ENCODE measurements around the gene TMEM255A. TPM values are rescaled to one million over a fixed set of nuclear protein-coding genes. Genes with fewer than 3 reads are reported as not detected.

The TMEM255A gene
- total RNA-seq, 1 experiment from 2014 or later: not detected

- DNase-seq (peak; percentile 93), ATAC-seq (peak; percentile 98)
- Histone ChIP-seq H3K9ac (ENCODE audit: low read length) (no peak overlapping the region), H3K27ac (ENCODE audit: low read length) (peak overlapping the region; percentile 60), H3F3A (ENCODE audit: low read length, unreplicated experiment) (peaks cover 13% of the 10 kb centered on the region), H3K36me3 (ENCODE audit: low read depth, low read length) (no peaks in the 10 kb centered on the region), H3K9me3 (ENCODE audit: low read length) (no peaks in the 10 kb centered on the region), H3K4me3 (ENCODE audit: low read length) (peak overlapping the region; percentile 37), H3K9me2 (replicated peaks; ENCODE audit: low read length) (no peaks in the 10 kb centered on the region), H2AFZ (ENCODE audit: low read length) (0 out of 2 replicates have a peak overlapping the region, but pooled peaks have one; percentile 19), H3K79me2 (ENCODE audit: low read length) (no peaks in the 10 kb centered on the region), H4K20me1 (ENCODE audit: low read length) (no peaks in the 10 kb centered on the region), H3K27me3 (ENCODE audit: low read length) (no peaks in the 10 kb centered on the region), H3K4me2 (ENCODE audit: low read length) (peak overlapping the region; percentile 79), H3K4me1 (ENCODE audit: insufficient read depth, low read length) (peaks cover 29% of the 10 kb centered on the region)
- intact Hi-C loops (cut with micrococcal nuclease): loop anchor here (10.0 kb wide), 1 partner anchor 138 kb away; no protein-coding TSS in a partner anchor
- ChIA-PET POLR2A (ENCODE audit: unreplicated experiment) (no interaction called here), CTCF (no interaction called here)
- no TSS peak for BruUV-seq (replicated peaks)
- no peak for TF ChIP-seq CTCF (conservative IDR thresholded peaks at IDR 0.05; ENCODE audit: low read depth, low read length)
- no peak for TF ChIP-seq EZH2 (IDR thresholded peaks at IDR 0.05; ENCODE audit: low read length, unreplicated experiment)
- TF ChIP-seq EZH2phosphoT487 (IDR thresholded peaks at IDR 0.05; ENCODE audit: borderline replicate concordance, low read length): no peak
Observed at GRCh38 chrX:120316587-120317283, 5.5 kb upstream of the TMEM255A start.

DNA sequence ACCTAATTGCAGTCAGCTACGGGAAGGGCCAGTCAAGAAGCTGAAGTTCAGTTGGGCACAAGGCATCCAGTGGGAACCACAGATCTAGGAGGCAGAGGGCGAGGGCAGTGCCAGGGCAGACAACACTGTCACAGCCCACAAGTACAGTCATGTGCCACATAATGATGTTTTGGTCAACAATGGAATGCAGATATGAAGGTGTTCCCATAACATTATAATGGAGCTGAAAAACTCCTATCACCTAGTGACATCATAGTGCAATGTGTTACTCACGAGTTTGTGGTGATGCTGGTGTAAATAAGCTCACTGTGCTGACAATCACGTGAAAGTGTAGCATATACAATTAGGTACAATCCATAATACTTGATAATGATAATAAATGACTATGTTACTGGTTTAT, 4.5 kb upstream of the TMEM255A start:
- H3K9me3 ChIP-seq (ENCODE audit: low read length): no peaks in the 10 kb centered on the region
- peak overlapping the region; percentile 79 for H3K4me2 ChIP-seq (ENCODE audit: low read length)
- peak overlapping the region; percentile 60 for H3K27ac ChIP-seq (ENCODE audit: low read length)
- ChIA-PET POLR2A (ENCODE audit: unreplicated experiment) (no interaction called here), CTCF (interaction anchor here (0.5 kb wide), 1 partner anchor 14 kb away, joined by 3 read pairs; no protein-coding TSS in a partner anchor)
- no peak overlapping the region for H3K9ac ChIP-seq (ENCODE audit: low read length)
- no peaks in the 10 kb centered on the region for H3K9me2 ChIP-seq (replicated peaks; ENCODE audit: low read length)
- DNase-seq (peak; percentile 44), ATAC-seq (no peak; the same call in 1 of the 2 replicates)
- no peak overlapping the region for H2AFZ ChIP-seq (ENCODE audit: low read length)
- H4K20me1 ChIP-seq (ENCODE audit: low read length): no peaks in the 10 kb centered on the region
- peaks cover 13% of the 10 kb centered on the region for H3F3A ChIP-seq (ENCODE audit: low read length, unreplicated experiment)
- no peaks in the 10 kb centered on the region for H3K27me3 ChIP-seq (ENCODE audit: low read length)
- H3K36me3 ChIP-seq (ENCODE audit: low read depth, low read length): no peaks in the 10 kb centered on the region
- no peak overlapping the region for H3K4me3 ChIP-seq (ENCODE audit: low read length)
- no TSS peak for BruUV-seq (replicated peaks)
- intact Hi-C loops (cut with micrococcal nuclease): loop anchor here (10.0 kb wide), 1 partner anchor 139 kb away; no protein-coding TSS in a partner anchor
- peaks cover 29% of the 10 kb centered on the region for H3K4me1 ChIP-seq (ENCODE audit: insufficient read depth, low read length)
- H3K79me2 ChIP-seq (ENCODE audit: low read length): no peaks in the 10 kb centered on the region
- TF ChIP-seq EZH2phosphoT487 (IDR thresholded peaks at IDR 0.05; ENCODE audit: borderline replicate concordance, low read length) (no peak), CTCF (conservative IDR thresholded peaks at IDR 0.05; ENCODE audit: low read depth, low read length) (no peak), EZH2 (IDR thresholded peaks at IDR 0.05; ENCODE audit: low read length, unreplicated experiment) (no peak)

GRCh38 chrX:120311727-120312063, 434 bp upstream of the TMEM255A start:
- no peaks in the 10 kb centered on the region for H3K79me2 ChIP-seq (ENCODE audit: low read length)
- DNase-seq (no peak), ATAC-seq (no peak)
- no peaks in the 10 kb centered on the region for H4K20me1 ChIP-seq (ENCODE audit: low read length)
- intact Hi-C loops (cut with micrococcal nuclease): loop anchor here (10.0 kb wide), 1 partner anchor 143 kb away; no protein-coding TSS in a partner anchor
- ChIA-PET CTCF (no interaction called here), POLR2A (ENCODE audit: unreplicated experiment) (no interaction called here)
- H3F3A ChIP-seq (ENCODE audit: low read length, unreplicated experiment): peaks cover 5% of the 10 kb centered on the region
- no peak overlapping the region for H2AFZ ChIP-seq (ENCODE audit: low read length)
- TF ChIP-seq CTCF (conservative IDR thresholded peaks at IDR 0.05; ENCODE audit: low read depth, low read length) (no peak), EZH2phosphoT487 (IDR thresholded peaks at IDR 0.05; ENCODE audit: borderline replicate concordance, low read length) (no peak), EZH2 (IDR thresholded peaks at IDR 0.05; ENCODE audit: low read length, unreplicated experiment) (no peak)
- no peaks in the 10 kb centered on the region for H3K27me3 ChIP-seq (ENCODE audit: low read length)
- no peak overlapping the region for H3K9ac ChIP-seq (ENCODE audit: low read length)
- no peak overlapping the region for H3K4me2 ChIP-seq (ENCODE audit: low read length)
- no TSS peak for BruUV-seq (replicated peaks)
- H3K27ac ChIP-seq (ENCODE audit: low read length): no peak overlapping the region
- no peak overlapping the region for H3K4me3 ChIP-seq (ENCODE audit: low read length)
- H3K36me3 ChIP-seq (ENCODE audit: low read depth, low read length): no peaks in the 10 kb centered on the region
- H3K9me3 ChIP-seq (ENCODE audit: low read length): no peaks in the 10 kb centered on the region
- H3K4me1 ChIP-seq (ENCODE audit: insufficient read depth, low read length): peaks cover 22% of the 10 kb centered on the region
- H3K9me2 ChIP-seq (replicated peaks; ENCODE audit: low read length): no peaks in the 10 kb centered on the region
